Smooth muscle cell (in vitro differentiated cells): ENCODE data around the gene PCDHGB4. TPM values are rescaled to one million over a fixed set of nuclear protein-coding genes. Genes with fewer than 3 reads are reported as not detected.
"Not testable (repeated sequence)": the region's sequence is repeated elsewhere in the genome, so short reads cannot be mapped to it uniquely, and the experiment has no call there.

ENCODE experiments used
- DNase-seq: peaks from one replicate; lab custom pipeline; 2025; ENCODE audit not compliant: unreplicated experiment; lab: John Stamatoyannopoulos, UW
- H2AFZ ChIP-seq: fragments of 200-600 bp; sonication (generic); 2 replicates; pipeline ENCODE4 v1.6.0; 2016; ENCODE audit warnings: antibody characterized with exemption, low read depth, mild to moderate bottlenecking
- H3F3A ChIP-seq: fragments of 200-600 bp; sonication (generic); 2 replicates; pipeline ENCODE4 v1.6.0; 2017; ENCODE audit warnings: antibody characterized with exemption, low read depth
- H3K27ac ChIP-seq: fragments of 200-600 bp; sonication (generic); 2 replicates; pipeline ENCODE4 v1.5.1; 2016; ENCODE audit warnings: low read depth, mild to moderate bottlenecking
- H3K27me3 ChIP-seq: fragments of 200-600 bp; sonication (generic); 2 replicates; pipeline ENCODE4 v1.6.1; 2016; ENCODE audit warnings: low read depth, mild to moderate bottlenecking
- H3K36me3 ChIP-seq: fragments of 200-600 bp; sonication (generic); 2 replicates; pipeline ENCODE4 v1.5.1; 2016; ENCODE audit warnings: low read depth
- H3K4me1 ChIP-seq: fragments of 200-600 bp; sonication (generic); 2 replicates; pipeline ENCODE4 v1.5.1; 2016; ENCODE audit warnings: low read depth
- H3K4me2 ChIP-seq: fragments of 200-600 bp; sonication (generic); 2 replicates; pipeline ENCODE4 v1.6.0; 2016; ENCODE audit warnings: mild to moderate bottlenecking
- H3K4me3 ChIP-seq: fragments of 200-600 bp; sonication (generic); 2 replicates; pipeline ENCODE4 v1.5.1; 2016; ENCODE audit warnings: mild to moderate bottlenecking
- H3K79me2 ChIP-seq: fragments of 200-600 bp; sonication (generic); 2 replicates; pipeline ENCODE4 v1.6.0; 2016; ENCODE audit warnings: low read depth, mild to moderate bottlenecking
- H3K9ac ChIP-seq: fragments of 200-600 bp; sonication (generic); 2 replicates; pipeline ENCODE4 v1.6.0; 2016; ENCODE audit warnings: low read depth
- H3K9me3 ChIP-seq: fragments of 200-600 bp; sonication (generic); replicated peaks from 2 replicates; pipeline ENCODE4 v1.5.1; 2016; ENCODE audit warnings: low read depth
- H4K20me1 ChIP-seq: fragments of 200-600 bp; sonication (generic); 2 replicates; pipeline ENCODE4 v1.6.0; 2016; ENCODE audit warnings: low read depth
- CTCF ChIP-seq: fragments of 200-600 bp; sonication (generic); IDR thresholded peaks from 2 replicates; pipeline ENCODE4 v1.5.1; 2017; ENCODE audit warnings: borderline replicate concordance, mild to moderate bottlenecking, antibody characterized with exemption; ENCODE audit not compliant: insufficient read depth, poor library complexity, severe bottlenecking
- WGBS: methylation state at CpG from one replicate; pipeline ENCODE4 v1.1.7; 2016; ENCODE audit warnings: low lambda C conversion rate; 5-methylcytosine and 5-hydroxymethylcytosine counted together
- polyA plus RNA-seq: library from polyadenylated mRNA; unstranded; fragments of >200 nt; fragmentation: Nextera tagmentation; extraction: Ambion mirVana; gene quantifications from 2 replicates; pipeline ENCODE4 v1.2.1, GENCODE V29; 2016
- total RNA-seq: library from RNA; depleted of rRNA; stranded (reverse); fragments of >200 nt; gene quantifications from 2 replicates; pipeline ENCODE4 v1.2.3, GENCODE V29; 2014

The PCDHGB4 gene
- total and polyA plus RNA-seq, 2 experiments from 2014 or later, result 27.5 to 43.1 TPM

DNA sequence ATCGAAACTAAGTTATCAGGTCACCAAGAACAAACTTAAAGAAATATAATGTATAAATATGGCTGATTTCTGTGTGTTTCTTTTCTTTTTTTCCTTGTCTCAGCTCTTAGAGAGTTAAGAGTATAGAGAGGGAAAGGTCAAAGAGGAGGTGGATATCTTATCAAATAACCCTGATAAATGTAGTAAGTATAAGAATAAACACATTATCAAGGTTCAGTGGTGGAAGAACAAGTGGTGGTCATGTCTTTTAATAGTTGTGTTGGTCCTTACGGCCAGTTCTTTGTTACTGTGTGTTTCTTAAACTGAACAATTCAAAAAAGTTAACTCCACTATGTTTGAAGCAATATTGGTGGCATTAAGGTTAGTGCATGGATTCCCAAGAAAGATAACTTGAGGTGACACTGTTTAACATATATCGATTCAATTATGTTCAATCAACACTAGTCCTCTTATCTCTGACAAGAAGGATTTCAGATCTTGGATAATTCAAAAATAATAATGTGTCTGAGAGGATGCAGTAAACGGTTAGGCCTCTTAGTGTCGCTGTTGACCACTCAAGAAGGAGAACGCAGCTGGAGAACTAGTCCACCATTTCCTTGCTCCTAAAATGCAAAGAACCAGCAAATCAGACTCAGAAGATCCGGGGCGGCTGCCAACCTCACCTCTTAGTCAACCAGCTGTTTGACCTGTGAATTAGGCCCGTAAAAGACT, 44.1 kb upstream of the PCDHGB4 start, which contains the start of gene PCDHGA3:
TSS of gene PCDHGA3 (plus strand) at position 588 of the 711 bp plus-strand sequence. CDS start 205 bp downstream, outside the sequence.
- Histone ChIP-seq H3K4me3 (no peak within 1 kb of the TSS), H3K36me3 (no peaks in the 10 kb centered on the region), H3K27ac (no peak within 1 kb of the TSS), H3K79me2 (no peaks in the 10 kb centered on the region), H3F3A (no peaks in the 10 kb centered on the region), H4K20me1 (no peaks in the 10 kb centered on the region), H3K9ac (no peak within 1 kb of the TSS), H3K4me2 (no peak within 1 kb of the TSS), H2AFZ (no peak within 1 kb of the TSS), H3K27me3 (no peaks in the 10 kb centered on the region), H3K9me3 (peaks cover 12% of the 10 kb centered on the region), H3K4me1 (no peaks in the 10 kb centered on the region)
- TF ChIP-seq CTCF, result no peak
- WGBS, result 79% methylated on average over 9 of the region's 9 CpGs
- no peak for DNase-seq

DNA sequence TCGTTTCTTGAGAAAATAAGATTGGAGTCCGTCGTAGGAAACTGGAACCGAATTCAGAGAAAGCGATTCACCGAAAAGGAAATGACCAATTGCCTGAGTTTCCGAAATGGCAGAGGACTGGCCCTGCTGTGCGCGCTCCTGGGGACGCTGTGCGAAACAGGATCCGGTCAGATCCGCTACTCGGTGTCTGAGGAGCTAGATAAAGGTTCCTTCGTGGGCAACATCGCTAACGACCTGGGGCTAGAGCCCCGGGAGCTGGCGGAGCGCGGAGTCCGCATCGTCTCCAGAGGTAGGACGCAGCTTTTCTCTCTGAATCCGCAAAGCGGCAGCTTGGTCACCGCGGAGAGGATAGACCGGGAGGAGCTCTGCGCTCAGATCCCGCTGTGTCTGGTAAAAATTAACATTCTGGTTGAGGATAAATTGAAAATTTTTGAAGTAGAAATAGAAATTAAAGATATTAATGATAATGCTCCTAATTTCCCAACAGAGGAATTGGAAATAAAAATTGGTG, 43.5 kb upstream of the PCDHGB4 start:
- no peaks in the 10 kb centered on the region for H3F3A ChIP-seq
- TF ChIP-seq CTCF, result no peak
- no peaks in the 10 kb centered on the region for H3K79me2 ChIP-seq
- 96% methylated on average over 31 of the region's 31 CpGs for WGBS
- no peak overlapping the region for H3K27ac ChIP-seq
- H3K4me2 ChIP-seq, result no peak overlapping the region
- H3K9ac ChIP-seq, result no peak overlapping the region
- no peaks in the 10 kb centered on the region for H4K20me1 ChIP-seq
- no peaks in the 10 kb centered on the region for H3K36me3 ChIP-seq
- H2AFZ ChIP-seq, result no peak overlapping the region
- DNase-seq, result no peak
- no peaks in the 10 kb centered on the region for H3K27me3 ChIP-seq
- H3K9me3 ChIP-seq, result peaks cover 8% of the 10 kb centered on the region
- H3K4me3 ChIP-seq, result no peak overlapping the region
- H3K4me1 ChIP-seq, result no peaks in the 10 kb centered on the region

GRCh38 chr5:141345327-141345726, 42.2 kb upstream of the PCDHGB4 start:
- no peaks in the 10 kb centered on the region for H3K79me2 ChIP-seq
- no peak overlapping the region for H3K4me2 ChIP-seq
- H3F3A ChIP-seq, result no peaks in the 10 kb centered on the region
- H3K9me3 ChIP-seq, result peaks cover 8% of the 10 kb centered on the region
- no peak overlapping the region for H3K9ac ChIP-seq
- no peak for TF ChIP-seq CTCF
- no peak overlapping the region for H2AFZ ChIP-seq
- no peaks in the 10 kb centered on the region for H4K20me1 ChIP-seq
- WGBS, result 96% methylated on average over 20 of the region's 20 CpGs
- no peaks in the 10 kb centered on the region for H3K27me3 ChIP-seq
- no peaks in the 10 kb centered on the region for H3K36me3 ChIP-seq
- H3K4me3 ChIP-seq, result no peak overlapping the region
- no peaks in the 10 kb centered on the region for H3K4me1 ChIP-seq
- H3K27ac ChIP-seq, result no peak overlapping the region
- DNase-seq, result no peak

GRCh38 chr5:141346017-141346416, 41.5 kb upstream of the PCDHGB4 start:
- H3K4me2 ChIP-seq, H3K27me3 ChIP-seq, H3K4me3 ChIP-seq, DNase-seq, H3K4me1 ChIP-seq, H3K9me3 ChIP-seq, H2AFZ ChIP-seq, H3K9ac ChIP-seq, H3K27ac ChIP-seq, H4K20me1 ChIP-seq, H3F3A ChIP-seq, H3K36me3 ChIP-seq, H3K79me2 ChIP-seq: not testable (repeated sequence)
- WGBS, result 94% methylated on average over 22 of the region's 35 CpGs
